ENCODE measurements around the gene BRINP2. TPM values are rescaled to one million over a fixed set of nuclear protein-coding genes. Genes with fewer than 3 reads are reported as not detected.

BRINP2 gene
- total and polyA plus RNA-seq, 4 donors, result 0.04 to 0.15 (median 0.05) TPM

GRCh38 chr1:177138347-177138746, 32.4 kb upstream of the BRINP2 start:
- no peak for DNase-seq

GRCh38 chr1:177142010-177142409, 28.7 kb upstream of the BRINP2 start:
- H3K4me1 ChIP-seq (ENCODE audit: control insufficient read depth in 5 of 5, insufficient read depth in 5 of 5, low read length in 5 of 5), result peaks cover 0 to 12% (median 8%) of the 10 kb centered on the region in 5 donors
- TF ChIP-seq, protein P1, sequence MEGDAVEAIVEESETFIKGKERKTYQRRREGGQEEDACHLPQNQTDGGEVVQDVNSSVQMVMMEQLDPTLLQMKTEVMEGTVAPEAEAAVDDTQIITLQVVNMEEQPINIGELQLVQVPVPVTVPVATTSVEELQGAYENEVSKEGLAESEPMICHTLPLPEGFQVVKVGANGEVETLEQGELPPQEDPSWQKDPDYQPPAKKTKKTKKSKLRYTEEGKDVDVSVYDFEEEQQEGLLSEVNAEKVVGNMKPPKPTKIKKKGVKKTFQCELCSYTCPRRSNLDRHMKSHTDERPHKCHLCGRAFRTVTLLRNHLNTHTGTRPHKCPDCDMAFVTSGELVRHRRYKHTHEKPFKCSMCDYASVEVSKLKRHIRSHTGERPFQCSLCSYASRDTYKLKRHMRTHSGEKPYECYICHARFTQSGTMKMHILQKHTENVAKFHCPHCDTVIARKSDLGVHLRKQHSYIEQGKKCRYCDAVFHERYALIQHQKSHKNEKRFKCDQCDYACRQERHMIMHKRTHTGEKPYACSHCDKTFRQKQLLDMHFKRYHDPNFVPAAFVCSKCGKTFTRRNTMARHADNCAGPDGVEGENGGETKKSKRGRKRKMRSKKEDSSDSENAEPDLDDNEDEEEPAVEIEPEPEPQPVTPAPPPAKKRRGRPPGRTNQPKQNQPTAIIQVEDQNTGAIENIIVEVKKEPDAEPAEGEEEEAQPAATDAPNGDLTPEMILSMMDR (IDR thresholded peaks at IDR 0.05; ENCODE audit: control extremely low read depth, extremely low read depth), result no peak
- DNase-seq (no peak), ATAC-seq (ENCODE audit: insufficient read depth, low FRiP score) (no peak)
- no peaks in the 10 kb centered on the region for H3K27me3 ChIP-seq (ENCODE audit: control insufficient read depth in 3 of 3, insufficient read depth in 3 of 3, low read length in 2 of 3)
- no peak overlapping the region for H3K9ac ChIP-seq (ENCODE audit: insufficient read depth in 1 of 2, low read length in 2 of 2)
- no peak overlapping the region for H3K27ac ChIP-seq (ENCODE audit: low read depth in 1 of 2, low read length in 1 of 2)
- no peak overlapping the region for H3K4me3 ChIP-seq
- 62 to 71% methylated on average over 1 of the region's 1 CpG for WGBS, 2 donors
- H3K9me3 ChIP-seq (ENCODE audit: control insufficient read depth in 4 of 4, insufficient read depth in 3 of 4, low read length in 3 of 4), result no peaks in the 10 kb centered on the region
- H3K36me3 ChIP-seq (ENCODE audit: control insufficient read depth in 4 of 4, insufficient read depth in 4 of 4, low read length in 4 of 4), result no peaks in the 10 kb centered on the region

More at GRCh38 chr1:177138347-177138746, 32.4 kb upstream of the BRINP2 start:
- H3K4me1 ChIP-seq (ENCODE audit: control insufficient read depth in 5 of 5, insufficient read depth in 5 of 5, low read length in 5 of 5), result no peaks in the 10 kb centered on the region
- H3K9ac ChIP-seq (ENCODE audit: insufficient read depth in 1 of 2, low read length in 2 of 2), result no peak overlapping the region
- TF ChIP-seq, protein P1 (IDR thresholded peaks at IDR 0.05; ENCODE audit: control extremely low read depth, extremely low read depth), result no peak
- no peak for ATAC-seq (ENCODE audit: insufficient read depth, low FRiP score)
- H3K4me3 ChIP-seq, result no peak overlapping the region
- H3K36me3 ChIP-seq (ENCODE audit: control insufficient read depth in 4 of 4, insufficient read depth in 4 of 4, low read length in 4 of 4), result no peaks in the 10 kb centered on the region
- 80 to 81% methylated on average over 4 of the region's 4 CpGs for WGBS, 2 donors
- H3K27ac ChIP-seq (ENCODE audit: low read depth in 1 of 2, low read length in 1 of 2), result no peak overlapping the region
- H3K27me3 ChIP-seq (ENCODE audit: control insufficient read depth in 3 of 3, insufficient read depth in 3 of 3, low read length in 2 of 3), result no peaks in the 10 kb centered on the region
- no peaks in the 10 kb centered on the region for H3K9me3 ChIP-seq (ENCODE audit: control insufficient read depth in 4 of 4, insufficient read depth in 3 of 4, low read length in 3 of 4)

GRCh38 chr1:177142791-177143271, 27.9 kb upstream of the BRINP2 start:
- Histone ChIP-seq H3K9ac (ENCODE audit: insufficient read depth in 1 of 2, low read length in 2 of 2) (no peak overlapping the region), H3K27me3 (ENCODE audit: control insufficient read depth in 3 of 3, insufficient read depth in 3 of 3, low read length in 2 of 3) (no peaks in the 10 kb centered on the region), H3K27ac (ENCODE audit: low read depth in 1 of 2, low read length in 1 of 2) (no peak overlapping the region), H3K9me3 (ENCODE audit: control insufficient read depth in 4 of 4, insufficient read depth in 3 of 4, low read length in 3 of 4) (no peaks in the 10 kb centered on the region), H3K4me1 (ENCODE audit: control insufficient read depth in 5 of 5, insufficient read depth in 5 of 5, low read length in 5 of 5) (peaks cover 0 to 13% (median 8%) of the 10 kb centered on the region in 5 donors), H3K36me3 (ENCODE audit: control insufficient read depth in 4 of 4, insufficient read depth in 4 of 4, low read length in 4 of 4) (no peaks in the 10 kb centered on the region), H3K4me3 (no peak overlapping the region)
- ATAC-seq (ENCODE audit: insufficient read depth, low FRiP score) (no peak), DNase-seq (no peak)
- 68 to 71% methylated on average over 4 of the region's 4 CpGs for WGBS, 2 donors
- TF ChIP-seq, protein P1 (IDR thresholded peaks at IDR 0.05; ENCODE audit: control extremely low read depth, extremely low read depth), result no peak

Measured in lung (tissue), 12 donors.